ENCODE results near the gene ZNF124.

ZNF124 gene

GRCh38 chr1:247113094-247113497, 58.7 kb downstream of the ZNF124 start:
- no peak for DNase-seq (ENCODE audit: low read depth in 2 of 2)

GRCh38 chr1:247112479-247112781, 59.4 kb downstream of the ZNF124 start:
- no peak for DNase-seq (ENCODE audit: low read depth in 2 of 2)

GRCh38 chr1:247111700-247112478, 59.9 kb downstream of the ZNF124 start:
- no peak for DNase-seq (ENCODE audit: low read depth in 2 of 2)

GRCh38 chr1:247111259-247111699, 60.5 kb downstream of the ZNF124 start:
- DNase-seq (ENCODE audit: low read depth in 2 of 2) = no peak

- DNase-seq (ENCODE audit: low read depth in 2 of 2) = no peak
Measured at GRCh38 chr1:247110627-247111258, 61.1 kb downstream of the ZNF124 start.

- DNase-seq (ENCODE audit: low read depth in 2 of 2) = no peak
Measured at GRCh38 chr1:247107694-247108093, 64.1 kb downstream of the ZNF124 start.

GRCh38 chr1:247105966-247106365, 65.9 kb downstream of the ZNF124 start:
- no peak for DNase-seq (ENCODE audit: low read depth in 2 of 2)
